PC-9 (cell line): ENCODE data around the gene TGFB1.

ENCODE experiments used
- CTCF ChIP-seq: fragments of 200-600 bp; sonication (generic); conservative IDR thresholded peaks from 2 replicates; pipeline ENCODE4 v1.6.1; 2017; ENCODE audit warnings: mixed run types, antibody characterized with exemption, mild to moderate bottlenecking, moderate library complexity
- EZH2 ChIP-seq: fragments of 200-600 bp; sonication (generic); IDR thresholded peaks from 2 replicates; pipeline ENCODE4 v1.8.0; 2017; ENCODE audit warnings: antibody characterized with exemption, low read depth

DNA sequence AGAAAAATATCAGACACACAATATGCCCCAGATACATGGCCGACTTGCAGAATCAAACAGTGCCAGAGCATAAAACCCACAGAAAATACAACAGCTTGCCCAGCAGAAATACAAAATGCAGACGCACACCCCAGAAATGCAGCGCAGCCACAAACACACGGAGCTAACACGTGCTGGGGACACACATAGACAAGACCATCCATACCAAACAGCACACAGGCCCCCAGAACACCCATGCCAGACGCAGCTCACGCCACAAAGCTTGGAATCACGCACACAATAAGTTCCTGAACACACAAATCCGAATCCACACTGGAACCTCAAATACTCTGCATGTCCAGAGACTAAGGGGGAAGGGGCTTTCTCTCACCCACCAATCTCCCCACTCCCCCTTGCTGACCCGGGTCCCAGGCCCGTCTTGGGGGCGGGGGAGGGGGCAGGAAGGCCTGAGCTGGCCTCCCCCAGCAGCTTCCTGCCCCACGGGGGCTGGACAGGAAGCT lies 26.6 kb downstream of the TGFB1 start:
- TF ChIP-seq EZH2 (no peak), CTCF (no peak)
